ENCODE measurements around the gene CMTM1.
"Not testable (repeated sequence)": the region's sequence is repeated elsewhere in the genome, so short reads cannot be mapped to it uniquely, and the experiment has no call there.

The CMTM1 gene

DNA sequence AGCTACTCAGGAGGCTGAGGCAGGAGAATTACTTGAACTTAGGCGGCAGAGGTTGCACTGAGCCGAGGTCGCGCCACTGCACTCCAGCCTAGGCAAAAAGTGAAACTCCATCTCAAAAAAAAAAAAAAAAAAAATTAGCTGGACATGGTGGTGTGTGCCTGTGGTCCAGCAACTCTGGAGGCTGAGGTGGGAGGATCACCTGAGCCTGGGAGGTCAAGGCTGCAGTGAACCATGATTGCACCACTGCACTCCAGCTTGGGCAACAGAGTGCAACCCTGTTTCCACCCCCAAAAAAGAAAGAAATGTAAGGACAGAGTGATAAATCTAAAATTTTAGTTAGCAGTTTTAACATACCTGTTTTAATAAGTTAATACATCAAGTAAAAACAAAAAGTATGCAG, 30.3 kb downstream of the CMTM1 start:
- not testable (repeated sequence) for DNase-seq

DNA sequence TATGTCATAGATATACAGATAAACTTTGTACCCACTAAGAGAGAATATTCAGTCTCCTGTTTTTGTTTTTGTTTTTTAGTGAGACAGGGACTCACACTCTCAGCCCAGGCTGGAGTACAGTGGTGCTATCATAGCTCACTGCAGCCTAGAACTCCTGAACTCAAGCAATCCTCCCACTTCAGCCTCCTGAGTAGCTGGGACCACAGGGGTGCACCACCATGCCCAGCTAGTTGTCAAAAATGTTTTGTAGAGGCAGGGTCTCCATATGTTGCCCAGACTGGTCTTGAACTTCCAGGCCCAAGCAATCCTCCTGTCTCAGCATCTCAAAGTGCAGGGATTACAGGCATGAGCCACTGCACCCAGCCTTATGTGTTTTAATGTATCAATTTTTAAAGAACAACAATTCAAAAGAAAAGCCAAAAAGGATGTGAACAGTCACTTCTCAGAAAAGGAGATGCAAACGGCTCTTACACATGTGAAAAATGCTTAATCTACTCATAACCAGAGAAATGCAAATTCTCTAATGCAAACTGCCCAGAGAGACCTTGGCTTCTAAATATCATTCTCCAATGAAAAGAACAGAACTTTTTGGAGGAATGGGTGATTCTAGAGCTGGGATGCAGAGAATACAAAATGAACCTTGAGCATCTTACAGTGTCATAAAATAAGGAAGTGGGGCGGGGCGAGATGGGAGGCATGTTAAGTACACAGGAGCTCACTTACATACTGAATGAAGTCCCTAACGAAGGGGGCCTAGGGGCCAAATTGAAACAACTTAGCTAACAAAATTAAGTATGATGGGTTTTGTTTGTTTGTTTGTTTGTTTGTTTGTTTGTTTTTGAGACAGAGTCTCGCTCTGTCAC, 31.0 kb downstream of the CMTM1 start:
- no peak for DNase-seq

DNA sequence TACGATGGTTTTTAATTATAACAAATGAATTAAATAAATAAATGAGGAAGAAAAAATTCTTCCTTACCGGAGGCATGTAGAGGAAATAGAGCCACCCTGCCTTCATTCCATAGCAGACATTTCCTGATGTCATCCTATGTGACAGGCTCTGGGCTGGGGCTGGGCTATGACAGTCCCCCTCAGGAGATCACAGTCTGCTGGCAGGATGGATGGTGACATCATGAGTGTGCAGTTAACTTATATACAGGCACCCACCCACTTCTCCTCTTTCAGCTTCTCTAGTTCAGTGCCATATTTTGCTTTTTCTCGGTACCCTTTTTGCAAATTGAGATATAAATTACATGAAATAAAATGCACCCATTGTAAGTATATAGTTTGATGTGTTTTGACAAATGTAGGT, 31.9 kb downstream of the CMTM1 start:
- DNase-seq: no peak

DNA sequence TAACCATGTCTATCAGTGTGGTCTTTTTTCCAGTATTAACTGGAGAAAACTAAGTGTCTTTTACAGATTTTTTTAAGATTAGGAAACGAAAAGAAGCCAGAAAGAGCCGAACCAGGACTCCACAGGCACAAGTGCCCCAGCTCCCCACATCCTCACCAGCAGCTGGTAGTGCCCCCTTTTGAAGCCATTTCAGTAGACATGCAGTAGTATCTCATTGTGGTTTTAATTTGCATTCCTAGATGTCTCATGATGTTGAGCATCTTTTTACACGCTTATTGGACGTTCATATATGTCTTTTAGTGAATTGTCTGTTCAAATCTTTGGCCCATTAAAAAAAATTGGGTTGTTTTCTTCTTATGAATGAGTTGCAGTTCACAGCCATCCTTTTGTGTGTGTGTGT, 33.5 kb downstream of the CMTM1 start:
- DNase-seq: no peak

DNA sequence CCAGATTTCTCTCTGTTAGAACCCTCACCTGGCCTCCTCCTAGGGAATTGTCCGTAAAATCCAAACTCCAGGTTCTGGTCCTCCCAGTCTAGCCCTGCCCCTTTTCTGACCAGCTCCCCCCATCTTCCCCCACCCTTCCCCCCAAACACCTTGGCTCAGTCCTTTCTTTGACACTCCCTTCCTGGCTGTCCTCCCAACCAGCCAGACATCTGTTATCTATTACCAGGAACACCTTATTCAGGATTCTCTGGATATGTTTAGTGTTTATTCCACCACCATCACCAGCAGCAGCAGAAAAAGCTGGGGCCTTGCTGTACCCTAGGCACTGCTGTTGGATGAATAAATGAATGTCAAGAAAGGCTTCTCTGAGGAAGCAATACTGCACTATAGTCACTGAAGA, 34.2 kb downstream of the CMTM1 start:
- DNase-seq: no peak

DNA sequence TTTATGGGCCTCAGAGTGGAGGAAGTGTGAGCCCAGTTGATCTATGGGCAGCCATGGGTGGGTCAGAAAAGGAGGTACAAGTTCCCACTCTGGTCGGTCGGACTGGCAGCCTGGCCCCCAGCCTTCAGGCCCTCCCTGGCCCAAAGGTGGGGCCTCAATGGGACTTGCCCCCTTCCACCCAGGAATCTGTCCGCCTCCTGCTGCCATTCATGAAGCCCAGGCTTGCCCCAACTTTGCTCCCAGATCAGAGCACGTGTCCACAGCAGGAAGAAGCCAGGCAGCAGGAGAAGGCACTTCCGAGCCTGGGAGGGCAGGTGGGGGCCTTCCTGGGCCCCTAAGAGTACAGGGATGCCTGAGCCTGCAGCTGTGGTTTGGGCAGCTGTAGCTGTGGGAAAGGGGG, 35.2 kb downstream of the CMTM1 start:
- DNase-seq: no peak

DNA sequence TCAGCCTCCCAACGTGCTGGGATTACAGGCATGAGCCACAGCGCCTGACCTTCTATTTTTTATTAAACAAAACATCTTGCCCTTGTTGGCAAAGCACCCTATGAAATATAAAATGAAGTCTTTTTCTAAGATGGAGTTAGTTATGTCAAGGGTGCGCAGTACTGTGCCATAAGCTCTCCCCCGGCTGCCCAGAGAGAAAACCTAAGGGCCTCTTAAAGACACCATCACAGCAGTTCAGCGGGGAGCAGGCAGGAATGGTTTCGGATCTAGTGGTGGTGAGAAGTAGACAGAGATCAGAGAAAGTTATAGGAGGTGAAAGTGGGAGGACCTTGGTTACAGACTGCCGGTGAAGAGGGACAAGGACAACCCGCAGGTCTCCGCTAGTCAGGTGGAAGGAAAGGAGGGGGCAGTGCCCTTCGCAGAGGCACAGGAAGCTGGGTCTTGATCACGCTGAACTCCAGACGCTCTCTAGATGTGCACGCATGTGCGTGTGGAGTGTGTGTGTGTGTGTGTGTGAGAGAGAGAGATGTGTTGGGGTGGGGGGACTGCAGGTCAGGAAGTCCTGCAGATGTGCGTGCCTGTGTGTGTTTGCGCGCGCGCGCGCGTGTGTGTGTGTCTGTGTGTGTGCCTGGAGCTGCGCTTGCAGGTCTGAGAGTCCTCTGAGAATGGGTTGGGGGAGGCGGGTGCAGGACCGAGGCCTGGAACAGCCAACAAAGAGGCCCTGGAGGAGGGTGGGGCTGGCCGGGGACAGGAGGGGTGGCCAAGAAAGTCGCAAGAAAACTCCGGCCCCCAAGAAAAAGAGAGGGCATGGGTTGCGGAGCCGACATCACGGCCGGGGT, 37.5 kb downstream of the CMTM1 start:
- DNase-seq: peak; percentile 84

DNA sequence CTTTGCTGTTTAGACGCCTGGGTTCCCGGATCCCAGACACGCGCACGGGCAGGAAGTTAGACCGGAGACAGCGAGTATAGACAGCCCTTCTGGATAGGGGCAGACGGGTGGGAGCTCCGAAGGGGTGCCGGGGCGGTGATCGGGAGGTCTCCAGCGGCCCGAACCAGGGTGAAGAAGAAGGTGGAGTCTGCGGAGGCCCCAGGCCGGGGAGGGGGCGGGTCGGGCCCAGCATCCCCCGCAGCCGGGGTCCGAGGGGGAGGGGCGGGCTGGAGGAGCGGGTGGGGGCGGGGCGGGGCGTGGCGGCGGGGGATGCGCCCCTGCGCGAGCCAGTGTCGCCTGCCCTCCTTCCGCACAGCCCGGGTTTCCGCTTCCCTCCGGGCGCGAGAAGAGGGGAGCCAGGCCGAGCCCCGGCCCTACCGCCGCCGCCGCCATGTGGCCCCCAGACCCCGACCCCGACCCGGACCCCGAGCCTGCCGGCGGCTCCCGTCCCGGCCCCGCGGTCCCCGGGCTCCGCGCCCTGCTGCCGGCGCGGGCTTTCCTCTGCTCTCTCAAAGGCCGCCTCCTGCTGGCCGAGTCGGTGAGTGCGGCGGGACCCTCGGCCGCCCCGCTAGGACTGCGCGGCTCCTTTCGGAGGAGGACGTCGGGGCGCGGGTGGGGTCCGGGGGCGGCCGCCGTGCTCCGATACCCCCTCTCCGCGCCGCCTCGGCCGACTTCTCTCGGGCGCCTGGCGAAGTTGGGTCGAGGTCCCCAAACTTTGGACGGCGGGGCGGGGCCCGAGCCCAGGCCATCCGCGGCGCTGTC, 38.3 kb downstream of the CMTM1 start, which contains the start of gene CMTM3:
TSS of gene CMTM3 (plus strand) at position 329 of the 801 bp plus-strand sequence. CDS start at position 431, 102 bp downstream.
- peak; percentile 70 for DNase-seq

DNA sequence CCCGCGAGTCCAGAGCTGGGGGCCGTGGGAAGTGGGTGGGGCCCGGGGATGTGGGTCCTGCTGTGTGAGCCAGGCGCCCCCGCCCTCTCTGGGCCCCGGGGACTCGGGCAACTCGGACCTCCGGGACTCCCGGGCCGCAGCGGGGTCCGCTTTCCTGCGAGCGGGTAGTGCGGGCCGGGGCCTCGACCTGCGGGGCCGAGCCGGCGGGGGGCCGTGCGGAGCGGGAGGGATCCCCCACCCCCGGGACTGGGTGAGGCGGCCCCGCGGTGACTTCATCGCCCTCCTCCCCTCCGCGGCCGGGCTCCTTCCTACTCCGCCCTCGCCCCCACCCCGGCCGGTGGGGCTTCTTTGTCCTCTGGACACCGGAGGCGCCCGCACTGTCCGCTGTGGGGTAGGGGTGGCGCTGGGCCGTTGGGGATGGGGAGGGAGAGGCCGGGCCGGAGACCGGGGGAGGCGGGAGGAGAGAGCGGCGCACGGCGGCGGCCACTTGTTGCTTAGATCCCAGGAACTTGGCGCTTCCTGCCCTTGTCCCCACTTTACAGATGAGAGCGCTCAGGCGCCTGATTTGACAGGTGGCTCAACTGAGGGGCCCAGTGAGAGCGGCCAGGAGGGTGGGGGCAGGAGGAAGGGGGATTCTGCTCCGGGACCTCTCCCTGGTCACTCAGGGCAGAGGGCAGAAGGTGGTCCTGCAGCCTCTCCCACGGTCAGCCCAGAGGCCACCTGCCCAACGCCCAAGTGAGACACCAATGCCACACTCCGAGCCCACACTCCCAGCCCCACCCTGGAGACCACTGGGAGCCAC, 39.1 kb downstream of the CMTM1 start:
- no peak for DNase-seq

DNA sequence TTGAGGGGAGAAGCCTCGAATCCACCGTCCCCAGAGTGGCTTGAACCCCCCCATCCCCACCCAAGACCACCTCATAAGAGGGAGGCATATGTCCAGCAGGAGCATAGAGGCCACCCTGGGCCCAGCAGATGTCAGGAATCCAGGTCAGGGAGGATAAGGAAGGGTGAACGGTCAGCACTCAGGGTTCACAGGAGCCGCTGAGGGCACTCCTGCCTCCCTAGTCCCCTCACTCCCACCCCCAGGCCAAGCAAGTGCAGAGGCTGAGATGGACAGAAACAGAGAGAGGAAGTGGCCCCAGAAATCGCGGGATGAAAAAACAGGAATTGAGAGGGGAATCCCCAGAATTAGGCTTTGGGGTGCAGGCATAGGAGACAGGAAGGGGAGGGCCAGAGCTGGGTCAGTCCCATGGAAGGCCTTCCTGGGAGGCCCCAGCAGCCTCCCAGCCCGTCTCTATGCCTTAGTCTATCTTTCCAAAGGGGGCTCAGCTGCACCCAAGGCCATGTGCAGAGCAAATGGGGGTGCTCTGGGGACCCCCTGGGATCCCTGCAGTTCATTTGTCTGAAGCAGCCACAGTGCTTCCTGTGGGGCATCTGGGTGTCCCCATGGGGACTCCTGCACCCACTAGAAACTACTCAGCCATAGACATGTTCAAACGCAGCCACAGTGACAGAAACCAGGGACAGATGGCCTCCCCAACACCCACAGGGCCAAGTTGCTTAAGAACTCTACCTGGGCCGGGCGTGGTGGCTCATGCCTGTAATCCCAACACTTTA, 39.9 kb downstream of the CMTM1 start:
- DNase-seq: no peak

DNA sequence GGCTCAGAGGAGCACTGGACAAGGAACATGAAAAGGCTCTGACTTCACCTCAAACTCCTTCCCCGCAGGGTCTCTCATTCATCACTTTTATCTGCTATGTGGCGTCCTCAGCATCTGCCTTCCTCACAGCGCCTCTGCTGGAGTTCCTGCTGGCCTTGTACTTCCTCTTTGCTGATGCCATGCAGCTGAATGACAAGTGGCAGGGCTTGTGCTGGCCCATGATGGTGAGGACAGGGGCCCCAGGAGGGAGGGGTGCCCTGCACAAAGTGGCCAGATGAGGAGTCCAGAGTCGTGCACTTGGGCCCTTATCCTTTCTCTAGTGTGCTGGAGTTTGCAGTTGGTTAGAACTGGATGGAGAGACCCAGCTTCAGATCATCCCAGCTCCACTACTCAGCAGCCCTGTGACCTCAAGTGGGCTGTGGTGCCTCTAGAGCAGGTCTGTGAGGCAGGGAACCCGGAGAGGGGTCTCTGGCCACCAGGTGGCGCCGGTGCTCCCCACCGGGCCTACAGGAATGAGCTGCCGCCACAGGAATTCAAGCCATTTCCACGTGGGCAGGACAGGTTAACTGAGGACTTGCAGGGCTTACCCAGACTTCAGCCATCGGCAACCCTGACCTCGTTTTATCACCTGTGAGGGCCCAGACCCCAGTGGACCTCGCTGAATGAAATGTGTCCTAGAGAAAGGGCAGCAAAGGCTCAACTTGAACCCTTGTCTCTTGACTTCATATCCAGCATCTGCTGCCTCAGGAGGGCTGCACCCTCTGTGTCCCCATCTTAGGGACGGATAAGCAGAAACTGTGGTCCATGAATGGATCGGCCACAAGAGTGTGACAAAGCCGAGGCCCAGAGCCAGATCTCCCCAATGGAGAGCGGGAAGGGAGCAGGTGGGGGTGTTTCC, 42.3 kb downstream of the CMTM1 start:
- peak; percentile 73 for DNase-seq

DNA sequence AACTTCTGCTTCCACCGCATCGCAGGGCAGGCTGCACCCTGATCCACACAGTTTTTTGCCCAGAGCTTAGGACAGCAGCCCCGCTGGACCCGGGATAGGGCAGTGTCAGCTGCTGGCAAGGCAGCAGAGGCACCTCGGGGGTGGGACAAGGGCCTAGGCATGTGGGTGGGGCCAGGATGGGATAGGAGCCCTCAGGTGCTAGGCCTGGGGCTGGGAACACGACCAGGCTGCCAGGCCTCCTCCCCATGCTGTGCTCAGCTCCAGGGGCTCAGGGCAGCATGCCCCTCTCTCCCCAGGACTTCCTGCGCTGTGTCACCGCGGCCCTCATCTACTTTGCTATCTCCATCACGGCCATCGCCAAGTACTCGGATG, 42.9 kb downstream of the CMTM1 start:
- no peak for DNase-seq

DNA sequence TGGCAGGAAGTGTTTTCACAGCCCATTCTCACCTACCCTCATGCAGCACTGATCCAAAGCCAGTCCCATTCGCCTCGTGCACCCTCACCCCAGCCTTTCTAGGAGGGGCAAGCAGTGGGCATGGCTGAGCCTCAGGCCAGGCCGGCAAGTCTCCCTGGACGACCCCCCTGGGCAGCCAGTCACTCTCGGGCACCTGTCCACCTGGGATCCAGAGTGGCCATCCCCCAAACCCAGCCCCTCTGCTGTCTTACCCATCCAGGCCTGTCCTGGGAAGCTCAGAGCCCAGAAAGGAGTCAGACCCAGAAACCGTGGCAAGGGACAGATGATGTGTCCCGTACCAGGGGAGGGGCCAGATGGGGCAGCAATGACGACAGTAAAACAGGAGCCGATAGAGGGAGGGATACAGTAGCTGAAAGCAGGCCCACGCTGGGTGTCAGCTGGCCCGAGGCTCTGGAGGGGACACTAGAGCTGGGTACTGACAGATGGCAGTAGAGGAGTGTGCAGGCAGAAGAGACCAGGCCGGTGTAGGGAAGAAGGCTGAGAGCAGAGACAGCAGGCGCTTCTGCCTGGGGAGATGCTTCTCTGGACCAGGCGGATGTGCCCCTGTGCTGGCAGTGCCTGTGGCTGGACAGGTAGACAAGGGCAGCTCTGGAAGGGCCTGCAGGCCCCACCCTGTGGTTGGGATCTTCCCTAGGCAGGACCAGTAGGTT, 44.0 kb downstream of the CMTM1 start:
- DNase-seq: no peak

DNA sequence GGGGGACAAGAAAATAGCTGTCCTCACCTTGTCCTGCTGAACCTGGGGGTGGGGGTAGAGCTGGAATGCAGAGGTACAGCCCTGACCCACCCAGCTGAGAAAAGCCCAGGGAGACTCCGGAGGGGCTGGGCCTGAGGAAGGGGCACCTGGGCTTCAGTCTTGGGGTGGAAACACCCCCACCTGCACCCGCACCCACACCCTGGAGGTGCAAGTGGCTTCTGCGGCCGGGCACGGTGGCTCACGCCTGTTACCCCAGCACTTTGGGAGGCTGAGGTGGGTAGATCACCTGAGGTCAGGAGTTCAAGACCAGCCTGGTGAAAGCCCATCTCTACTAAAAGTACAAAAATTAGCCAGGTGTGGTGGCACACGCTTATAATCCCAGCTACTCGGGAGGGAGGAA, 45.7 kb downstream of the CMTM1 start:
- not testable (repeated sequence) for DNase-seq

DNA sequence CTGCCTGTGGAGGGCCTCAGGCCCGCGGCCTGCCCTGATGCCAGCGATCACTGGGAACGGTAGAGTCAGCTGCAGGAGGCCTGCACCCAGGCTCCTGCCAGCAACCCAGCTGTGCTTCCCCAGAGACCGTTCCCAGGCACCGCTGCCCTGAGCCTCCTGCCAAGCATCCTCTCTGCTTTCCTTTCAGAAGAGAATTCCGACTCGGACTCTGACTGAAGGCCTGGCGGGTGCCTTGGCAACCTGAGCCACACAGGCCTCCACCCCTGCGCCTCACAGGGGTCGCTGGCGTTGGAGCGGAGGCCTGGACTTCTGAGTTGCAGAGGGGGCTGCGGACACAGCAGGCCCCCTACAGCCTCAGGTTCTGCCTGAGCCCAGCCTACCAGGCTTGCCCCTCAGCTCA, 46.2 kb downstream of the CMTM1 start:
- no peak for DNase-seq

DNA sequence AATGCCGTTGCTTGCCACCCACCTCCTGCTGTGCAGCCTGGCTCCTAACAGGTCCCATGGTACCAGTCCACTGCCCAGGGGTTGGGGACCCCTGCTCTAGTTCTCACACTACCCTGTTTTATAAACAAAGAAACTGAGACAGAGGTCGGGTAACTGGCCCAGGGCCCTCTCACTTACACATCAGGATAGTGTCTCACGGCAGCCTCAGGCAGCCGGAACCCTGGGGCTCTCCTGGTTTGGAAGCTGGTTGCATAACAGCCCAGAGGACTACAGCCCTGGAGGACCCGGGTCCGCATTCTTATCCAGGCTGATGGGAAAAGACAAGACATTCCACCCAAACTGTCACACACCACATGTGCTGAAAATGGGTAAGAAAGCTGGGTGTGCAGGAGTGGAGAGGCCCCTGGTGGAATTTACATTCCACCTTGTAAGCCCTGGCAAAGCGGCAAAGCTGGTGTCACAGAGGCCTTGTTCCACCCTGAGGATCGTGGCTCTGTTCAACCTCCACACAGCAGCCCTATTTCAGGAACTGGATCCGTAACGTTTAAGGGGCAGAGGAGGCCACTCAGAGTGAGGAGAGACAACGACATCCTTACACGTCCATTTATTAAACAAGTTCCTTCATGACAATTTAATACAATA, 48.0 kb downstream of the CMTM1 start:
- DNase-seq: no peak

DNA sequence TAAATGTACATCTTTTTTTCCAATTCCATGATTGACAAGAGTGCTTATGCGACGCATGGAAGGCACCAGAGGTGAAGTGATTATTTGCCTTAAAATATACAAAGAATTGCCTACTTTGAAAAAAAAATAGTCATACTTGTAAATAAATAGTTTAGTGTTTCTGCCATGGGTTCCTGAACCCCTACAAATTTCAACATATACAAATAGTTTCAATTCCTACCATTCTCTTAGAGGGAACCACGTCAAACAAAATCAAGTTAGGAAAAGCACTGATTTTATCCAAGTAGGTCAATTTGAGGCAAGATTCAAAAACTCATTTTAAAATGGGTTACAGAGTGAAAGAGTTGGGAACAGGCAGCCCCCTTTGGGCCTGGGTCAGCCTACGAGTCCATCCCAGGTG, 49.9 kb downstream of the CMTM1 start:
- no peak for DNase-seq

DNA sequence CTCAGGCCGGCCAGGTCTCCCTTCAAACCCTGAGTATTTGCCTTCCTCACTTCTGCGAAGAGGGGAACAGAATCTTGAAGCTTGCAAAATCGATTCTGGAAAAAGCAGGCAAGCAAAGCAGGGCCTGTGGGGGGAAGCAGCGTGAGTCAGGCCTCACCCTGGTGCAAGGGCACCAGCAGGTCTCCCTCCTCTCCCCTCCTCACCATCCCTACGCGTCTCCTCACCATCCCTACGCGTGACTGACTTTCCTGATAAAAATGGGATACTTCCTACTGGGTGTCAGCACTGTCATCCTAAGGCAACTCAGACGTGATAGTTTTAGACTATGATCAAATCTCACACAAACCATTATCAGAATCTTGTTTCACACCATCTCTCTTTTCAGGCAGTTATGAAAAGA, 50.4 kb downstream of the CMTM1 start:
- DNase-seq: no peak

DNA sequence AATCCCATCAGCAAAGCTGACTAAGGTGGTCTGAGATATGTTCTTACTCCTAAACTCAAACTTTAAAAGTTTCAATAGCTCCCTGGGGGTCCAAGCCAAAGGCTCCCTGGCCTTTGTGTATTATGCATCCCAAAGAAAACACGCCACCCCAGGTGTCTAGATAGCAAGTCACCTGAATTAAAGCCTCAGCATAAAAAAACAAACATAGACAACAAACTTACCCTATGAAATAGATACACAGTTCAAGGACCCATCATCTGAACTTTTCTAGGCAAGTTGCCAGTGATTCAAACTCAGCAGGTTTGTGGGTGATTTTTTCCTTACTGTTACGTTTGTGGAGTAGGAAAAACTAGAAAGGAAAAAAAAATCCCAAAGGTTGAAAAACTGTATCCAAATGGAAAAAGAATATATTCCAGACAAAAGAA, 50.8 kb downstream of the CMTM1 start:
- no peak for DNase-seq

Data from CD4-positive, alpha-beta T cell treated with Interferon gamma for 1 hour (primary cell).